ENCODE results near the gene HCRTR2. TPM values are rescaled to one million over a fixed set of nuclear protein-coding genes. Genes with fewer than 3 reads are reported as not detected.
"Not testable (repeated sequence)": the region's sequence is repeated elsewhere in the genome, so short reads cannot be mapped to it uniquely, and the experiment has no call there.

HCRTR2 gene
- total RNA-seq, 2 donors from 2014 or later: not detected

GRCh38 chr6:55255113-55255512 is 80.8 kb downstream of the HCRTR2 start:
- Mint-ChIP-seq H3K4me1 (ENCODE audit: low read depth) (no peaks in the 10 kb centered on the region), H3K27ac (no peak overlapping the region), H3K36me3 (ENCODE audit: insufficient read depth in 2 of 2) (no peaks in the 10 kb centered on the region), H3K27me3 (ENCODE audit: low read depth) (no peaks in the 10 kb centered on the region), H3K4me3 (no peak overlapping the region), H3K9me3 (peaks cover 2 to 4% of the 10 kb centered on the region in 2 donors)
- DNase-seq (no peak), ATAC-seq (replicated peaks in 1 of 2) (no peak)

GRCh38 chr6:55260181-55260580 is 85.9 kb downstream of the HCRTR2 start:
- Mint-ChIP-seq H3K36me3 (ENCODE audit: insufficient read depth in 2 of 2) (no peaks in the 10 kb centered on the region), H3K27ac (no peak overlapping the region), H3K4me3 (no peak overlapping the region), H3K4me1 (ENCODE audit: low read depth) (no peaks in the 10 kb centered on the region), H3K9me3 (no peaks in the 10 kb centered on the region), H3K27me3 (ENCODE audit: low read depth) (no peaks in the 10 kb centered on the region)
- DNase-seq (no peak), ATAC-seq (replicated peaks in 1 of 2) (no peak)

GRCh38 chr6:55265409-55266114 is 91.2 kb downstream of the HCRTR2 start:
- Mint-ChIP-seq H3K36me3 (ENCODE audit: insufficient read depth in 2 of 2) (no peaks in the 10 kb centered on the region), H3K4me1 (ENCODE audit: low read depth) (no peaks in the 10 kb centered on the region), H3K9me3 (peaks cover 0 to 4% of the 10 kb centered on the region in 2 donors), H3K4me3 (no peak overlapping the region), H3K27ac (no peak overlapping the region), H3K27me3 (ENCODE audit: low read depth) (no peaks in the 10 kb centered on the region)
- DNase-seq (no peak), ATAC-seq (replicated peaks in 1 of 2) (no peak)

- no peak overlapping the region for H3K27ac Mint-ChIP-seq
- no peaks in the 10 kb centered on the region for H3K4me1 Mint-ChIP-seq (ENCODE audit: low read depth)
- DNase-seq: no peak
- peaks cover 0 to 4% of the 10 kb centered on the region in 2 donors for H3K9me3 Mint-ChIP-seq
- no peaks in the 10 kb centered on the region for H3K27me3 Mint-ChIP-seq (ENCODE audit: low read depth)
- H3K4me3 Mint-ChIP-seq: no peak overlapping the region
- H3K36me3 Mint-ChIP-seq (ENCODE audit: insufficient read depth in 2 of 2): no peaks in the 10 kb centered on the region
- no peak for ATAC-seq (replicated peaks in 1 of 2)
Measured at GRCh38 chr6:55266896-55267295, 92.6 kb downstream of the HCRTR2 start.

- H3K27me3 Mint-ChIP-seq (ENCODE audit: low read depth): no peaks in the 10 kb centered on the region
- no peak overlapping the region for H3K4me3 Mint-ChIP-seq
Measured at GRCh38 chr6:55276745-55277530, 102.6 kb downstream of the HCRTR2 start.

GRCh38 chr6:55277646-55278045 is 103.3 kb downstream of the HCRTR2 start:
- Mint-ChIP-seq H3K4me3 (no peak overlapping the region), H3K27me3 (ENCODE audit: low read depth) (no peaks in the 10 kb centered on the region), H3K27ac (no peak overlapping the region), H3K4me1 (ENCODE audit: low read depth) (no peaks in the 10 kb centered on the region), H3K9me3 (peaks cover 0 to 2% of the 10 kb centered on the region in 2 donors), H3K36me3 (ENCODE audit: insufficient read depth in 2 of 2) (no peaks in the 10 kb centered on the region)
- ATAC-seq (replicated peaks in 1 of 2) (no peak), DNase-seq (no peak)

More at GRCh38 chr6:55276745-55277530, 102.6 kb downstream of the HCRTR2 start:
- H3K4me1 Mint-ChIP-seq (ENCODE audit: low read depth): no peaks in the 10 kb centered on the region
- H3K9me3 Mint-ChIP-seq: peaks cover 0 to 2% of the 10 kb centered on the region in 2 donors
- H3K27ac Mint-ChIP-seq: no peak overlapping the region
- DNase-seq: no peak
- H3K36me3 Mint-ChIP-seq (ENCODE audit: insufficient read depth in 2 of 2): no peaks in the 10 kb centered on the region
- ATAC-seq (replicated peaks in 1 of 2): no peak

- Mint-ChIP-seq H3K4me3 (no peak overlapping the region), H3K27me3 (ENCODE audit: low read depth) (no peaks in the 10 kb centered on the region), H3K27ac (no peak overlapping the region), H3K9me3 (peaks cover 0 to 2% of the 10 kb centered on the region in 2 donors), H3K4me1 (ENCODE audit: low read depth) (no peaks in the 10 kb centered on the region), H3K36me3 (ENCODE audit: insufficient read depth in 2 of 2) (no peaks in the 10 kb centered on the region)
- no peak for DNase-seq
- ATAC-seq (replicated peaks in 1 of 2): no peak
Measured at GRCh38 chr6:55281215-55281614, 106.9 kb downstream of the HCRTR2 start.

GRCh38 chr6:55282115-55282514 is 107.8 kb downstream of the HCRTR2 start:
- Mint-ChIP-seq H3K9me3 (peaks cover 0 to 2% of the 10 kb centered on the region in 2 donors), H3K4me3 (no peak overlapping the region), H3K27ac (no peak overlapping the region), H3K36me3 (ENCODE audit: insufficient read depth in 2 of 2) (no peaks in the 10 kb centered on the region), H3K4me1 (ENCODE audit: low read depth) (no peaks in the 10 kb centered on the region), H3K27me3 (ENCODE audit: low read depth) (no peaks in the 10 kb centered on the region)
- ATAC-seq (replicated peaks in 1 of 2): no peak
- DNase-seq: no peak

- Mint-ChIP-seq H3K9me3 (peaks cover 0 to 2% of the 10 kb centered on the region in 2 donors), H3K4me3 (no peak overlapping the region), H3K27ac (no peak overlapping the region), H3K4me1 (ENCODE audit: low read depth) (no peaks in the 10 kb centered on the region), H3K27me3 (ENCODE audit: low read depth) (no peaks in the 10 kb centered on the region), H3K36me3 (ENCODE audit: insufficient read depth in 2 of 2) (no peaks in the 10 kb centered on the region)
- no peak for ATAC-seq (replicated peaks in 1 of 2)
- no peak for DNase-seq
Measured at GRCh38 chr6:55286824-55287223, 112.5 kb downstream of the HCRTR2 start.

- Mint-ChIP-seq H3K27me3 (ENCODE audit: low read depth) (no peaks in the 10 kb centered on the region), H3K4me3 (no peak overlapping the region), H3K27ac (no peak overlapping the region), H3K36me3 (ENCODE audit: insufficient read depth in 2 of 2) (no peaks in the 10 kb centered on the region), H3K4me1 (ENCODE audit: low read depth) (no peaks in the 10 kb centered on the region), H3K9me3 (peaks cover 2 to 5% of the 10 kb centered on the region in 2 donors)
- ATAC-seq (replicated peaks in 1 of 2): no peak
- no peak for DNase-seq
Measured at GRCh38 chr6:55290736-55291135, 116.4 kb downstream of the HCRTR2 start.

- no peaks in the 10 kb centered on the region for H3K4me1 Mint-ChIP-seq (ENCODE audit: low read depth)
- H3K27me3 Mint-ChIP-seq (ENCODE audit: low read depth): no peaks in the 10 kb centered on the region
- H3K27ac Mint-ChIP-seq: no peak overlapping the region
- ATAC-seq (replicated peaks in 1 of 2) (no peak), DNase-seq (no peak)
- H3K9me3 Mint-ChIP-seq: peaks cover 2 to 6% of the 10 kb centered on the region in 2 donors
- H3K4me3 Mint-ChIP-seq: no peak overlapping the region
- no peaks in the 10 kb centered on the region for H3K36me3 Mint-ChIP-seq (ENCODE audit: insufficient read depth in 2 of 2)
Measured at GRCh38 chr6:55293116-55293515, 118.8 kb downstream of the HCRTR2 start.

GRCh38 chr6:55297214-55297613 is 122.9 kb downstream of the HCRTR2 start:
- not testable (repeated sequence) for H3K27me3 Mint-ChIP-seq (ENCODE audit: low read depth); H3K4me1 Mint-ChIP-seq (ENCODE audit: low read depth); H3K36me3 Mint-ChIP-seq (ENCODE audit: insufficient read depth in 2 of 2); ATAC-seq (replicated peaks in 1 of 2); H3K9me3 Mint-ChIP-seq; DNase-seq; H3K27ac Mint-ChIP-seq; H3K4me3 Mint-ChIP-seq

GRCh38 chr6:55299286-55299985 is 125.1 kb downstream of the HCRTR2 start:
- no peak overlapping the region for H3K4me3 Mint-ChIP-seq
- H3K27ac Mint-ChIP-seq: no peak overlapping the region
- peaks cover 7 to 9% of the 10 kb centered on the region in 2 donors for H3K9me3 Mint-ChIP-seq
- no peaks in the 10 kb centered on the region for H3K4me1 Mint-ChIP-seq (ENCODE audit: low read depth)
- DNase-seq (no peak), ATAC-seq (replicated peaks in 1 of 2) (no peak)
- H3K36me3 Mint-ChIP-seq (ENCODE audit: insufficient read depth in 2 of 2): no peaks in the 10 kb centered on the region
- H3K27me3 Mint-ChIP-seq (ENCODE audit: low read depth): no peaks in the 10 kb centered on the region
